DMS153 (cell line): ENCODE measurements around the gene HERC3.

Source experiments
- DNase-seq: peaks from one replicate; lab custom pipeline; 2025; lab: John Stamatoyannopoulos, UW

Gene HERC3

DNA sequence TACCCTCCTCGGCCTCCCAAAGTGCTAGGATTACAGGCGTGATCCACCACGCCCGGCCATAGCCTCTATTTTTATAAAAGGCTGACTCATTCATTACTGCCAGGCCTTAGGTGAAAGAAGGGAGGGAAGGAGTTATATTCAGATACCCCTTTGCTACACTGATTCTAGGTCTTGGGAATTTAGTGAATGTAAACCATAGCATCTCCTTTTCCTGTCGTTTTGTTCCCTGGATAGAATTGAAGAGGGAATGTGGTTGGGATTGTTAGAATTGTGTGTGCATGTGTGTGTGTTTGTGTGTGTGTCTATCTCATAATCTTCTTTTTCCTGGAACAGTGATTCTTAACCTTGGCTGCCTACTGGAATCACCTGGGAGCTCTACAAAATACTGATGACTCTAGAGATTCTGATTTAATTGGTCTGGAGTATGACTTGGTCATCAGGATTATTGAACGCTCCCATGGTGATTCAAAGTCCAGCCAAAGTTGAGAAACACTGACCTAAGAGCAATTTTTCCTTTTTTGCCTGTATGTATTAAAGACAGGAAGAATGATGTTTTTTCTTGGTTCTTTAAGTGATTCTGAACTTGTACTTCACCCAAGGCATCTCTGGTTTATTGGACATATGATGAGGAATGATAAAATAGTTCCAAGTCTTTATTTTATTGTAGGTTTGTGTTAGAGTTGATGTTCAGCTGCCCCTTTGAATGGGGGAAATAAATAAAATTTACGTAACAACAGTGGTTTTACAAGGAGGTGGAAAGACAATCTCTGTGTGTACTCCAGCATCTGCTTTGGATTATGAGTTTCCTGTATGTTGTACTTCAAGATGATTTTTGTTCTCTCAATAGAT, 68.4 kb downstream of the HERC3 start:
- no peak for DNase-seq

DNA sequence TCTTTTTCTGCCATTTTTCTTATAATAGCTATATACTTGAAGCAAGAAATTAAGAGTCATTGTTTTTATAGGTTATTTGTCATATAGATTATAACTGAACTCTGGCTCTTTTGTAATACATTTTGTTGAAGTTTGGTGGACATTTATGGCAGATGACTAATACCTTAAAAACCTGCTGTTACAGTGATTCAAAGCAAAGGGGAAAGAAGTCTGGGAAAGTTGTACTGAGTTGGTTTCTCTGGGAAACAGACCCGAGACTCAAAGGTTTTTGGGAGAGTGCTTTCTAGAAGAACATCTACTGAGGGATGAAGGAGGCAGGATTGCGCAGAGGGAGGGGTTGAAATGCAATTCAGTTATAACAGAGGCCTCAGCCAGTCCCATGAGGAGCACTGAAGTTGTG, 69.5 kb downstream of the HERC3 start:
- no peak for DNase-seq

DNA sequence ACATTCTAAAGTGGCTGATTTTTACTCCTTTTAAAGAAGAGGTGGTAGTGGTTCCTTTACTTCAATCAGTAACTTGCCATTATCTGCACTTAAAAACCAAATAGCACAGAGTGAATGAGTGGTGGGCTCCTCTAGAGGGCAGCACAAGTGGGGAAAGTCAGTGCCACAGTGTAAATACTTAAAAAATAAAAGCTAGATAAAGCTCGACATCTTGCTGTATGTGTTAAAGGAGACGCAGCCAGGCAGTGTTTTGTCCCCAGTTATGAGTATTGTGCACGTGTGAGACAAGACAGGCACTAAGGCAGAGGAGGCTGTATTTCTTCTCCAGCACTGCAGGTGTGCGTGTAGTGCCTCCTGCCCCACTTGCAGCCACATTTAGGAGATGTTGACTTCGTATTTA, 80.7 kb downstream of the HERC3 start:
- DNase-seq: no peak

DNA sequence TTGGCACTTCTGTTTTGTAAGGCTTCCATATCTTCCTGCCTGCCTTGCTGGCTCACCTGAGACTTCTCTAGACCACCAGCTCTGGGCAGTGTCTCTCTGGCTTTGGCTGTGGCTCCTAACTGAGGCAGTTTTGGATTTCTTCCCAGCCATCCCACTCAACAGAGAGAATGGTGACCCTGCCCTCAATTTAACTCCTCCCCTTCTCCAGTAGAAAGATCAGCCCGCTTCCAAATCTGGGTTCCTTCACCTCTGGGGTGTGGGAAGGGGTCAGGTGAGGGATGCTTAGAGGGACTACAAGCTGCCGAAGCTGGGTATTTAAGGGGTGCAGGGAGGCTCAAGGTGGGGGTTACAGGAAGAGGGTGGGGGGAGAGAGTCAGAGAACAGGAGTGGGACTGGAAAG, 81.6 kb downstream of the HERC3 start:
- DNase-seq: no peak

DNA sequence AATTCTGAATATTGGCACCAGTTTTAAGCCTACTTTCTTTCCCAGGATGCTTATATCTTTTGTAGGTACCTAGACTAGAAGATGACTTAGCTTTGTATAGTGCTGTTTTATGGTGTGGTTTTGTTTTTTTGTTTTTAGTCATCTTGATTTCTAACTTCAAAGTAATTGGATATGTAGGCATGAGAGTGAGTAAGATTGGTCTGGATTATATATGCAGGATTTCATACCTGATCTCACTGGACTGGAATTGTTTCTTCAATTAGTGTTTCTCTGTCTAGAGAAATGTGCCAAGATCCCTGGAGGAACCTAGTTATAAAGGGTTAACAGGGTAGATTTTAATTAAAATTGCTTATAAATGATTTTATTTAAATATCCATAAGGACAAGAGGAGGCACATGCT, 82.3 kb downstream of the HERC3 start:
- DNase-seq: no peak

DNA sequence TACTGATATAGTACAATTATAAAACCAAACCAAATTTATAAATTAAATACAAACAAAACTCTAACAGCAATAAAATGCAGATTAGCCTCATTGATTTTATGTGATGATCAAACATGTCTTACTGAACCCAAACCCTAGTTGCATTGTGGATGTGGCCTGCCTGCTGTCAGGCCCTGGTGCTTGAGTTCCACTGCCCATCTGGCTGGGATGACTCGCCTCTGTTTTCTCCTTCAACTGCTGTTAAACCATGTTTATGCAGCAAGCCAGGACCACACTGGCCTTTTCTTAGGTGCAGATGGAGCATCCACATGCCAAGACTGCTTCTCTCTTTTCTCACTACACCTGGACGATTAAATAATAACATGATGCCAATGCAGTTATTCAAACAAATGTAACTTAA, 82.7 kb downstream of the HERC3 start:
- DNase-seq: no peak

DNA sequence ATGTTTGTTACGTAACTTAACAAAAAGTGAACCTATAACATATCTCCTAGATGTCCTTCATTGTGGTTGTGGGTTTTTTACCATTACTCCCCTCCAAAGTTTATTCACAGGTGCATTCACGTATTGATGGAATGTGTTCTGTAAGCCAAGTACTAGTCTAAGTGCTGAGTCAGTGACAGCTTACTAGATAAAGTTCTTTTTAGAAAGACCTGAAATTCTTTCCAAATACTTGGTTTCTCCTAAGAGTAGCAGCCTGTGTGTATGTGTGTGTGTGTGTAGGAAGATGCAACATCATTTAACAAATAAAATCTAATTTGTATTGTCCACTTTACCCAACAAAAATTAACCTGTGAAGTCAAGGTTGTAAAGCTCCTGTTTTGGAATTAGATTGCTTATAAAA, 83.3 kb downstream of the HERC3 start:
- no peak for DNase-seq

DNA sequence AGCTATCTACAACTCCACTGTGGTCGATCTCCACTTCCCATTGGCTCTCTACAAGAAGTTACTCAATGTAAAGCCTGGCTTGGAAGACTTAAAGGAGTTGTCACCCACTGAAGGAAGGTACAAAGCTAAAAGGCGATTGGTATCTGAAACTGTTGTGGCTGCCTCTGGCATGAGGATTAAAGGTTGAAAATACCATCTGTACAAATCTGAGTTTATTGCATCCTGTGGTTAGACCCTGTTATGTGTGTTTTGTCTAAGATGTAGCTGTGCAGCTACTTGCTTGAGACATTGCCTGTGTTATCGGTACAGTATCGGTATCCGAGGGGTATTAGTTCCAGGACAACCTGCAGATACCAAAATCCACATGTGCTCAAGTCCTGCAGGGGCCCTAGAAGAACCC, 88.9 kb downstream of the HERC3 start:
- no peak for DNase-seq

DNA sequence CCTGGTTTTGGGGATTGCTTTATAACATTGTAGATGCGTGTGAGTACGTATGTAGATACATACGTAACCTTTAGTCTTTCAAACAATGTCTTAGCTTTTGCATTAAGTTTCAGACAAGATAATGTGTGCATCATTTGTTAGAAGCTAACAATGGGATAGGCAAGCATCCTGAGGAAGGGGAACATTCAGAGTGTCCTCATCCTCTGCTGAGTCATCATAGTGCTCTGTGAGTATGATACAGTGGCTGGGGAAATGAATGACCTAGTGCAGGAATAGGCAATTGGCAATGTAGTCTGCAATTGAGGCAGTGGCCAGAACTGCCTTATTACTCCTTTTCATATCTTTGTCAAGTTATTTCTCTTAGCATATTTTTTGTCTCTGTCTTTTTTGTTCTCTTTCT, 98.1 kb downstream of the HERC3 start:
- DNase-seq: no peak

DNA sequence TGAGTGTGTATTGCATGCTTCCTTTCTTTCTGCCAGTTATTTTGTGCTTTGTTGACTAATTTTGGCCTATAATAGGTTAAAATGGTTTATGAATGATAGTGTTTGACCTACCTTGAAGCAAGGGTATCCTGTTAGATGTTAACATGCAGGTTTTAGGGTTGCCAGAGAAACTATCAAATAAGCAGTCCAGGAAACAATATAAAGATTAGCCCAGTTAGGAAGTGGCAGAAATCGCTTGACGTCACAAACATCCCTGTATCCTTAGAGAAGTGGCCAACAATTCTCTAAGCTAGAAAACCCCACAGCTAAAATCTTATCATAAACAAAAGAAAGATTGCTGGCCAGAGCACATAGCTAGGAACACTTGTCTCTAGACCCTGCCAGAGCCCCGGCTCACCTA, 101.5 kb downstream of the HERC3 start:
- DNase-seq: no peak

DNA sequence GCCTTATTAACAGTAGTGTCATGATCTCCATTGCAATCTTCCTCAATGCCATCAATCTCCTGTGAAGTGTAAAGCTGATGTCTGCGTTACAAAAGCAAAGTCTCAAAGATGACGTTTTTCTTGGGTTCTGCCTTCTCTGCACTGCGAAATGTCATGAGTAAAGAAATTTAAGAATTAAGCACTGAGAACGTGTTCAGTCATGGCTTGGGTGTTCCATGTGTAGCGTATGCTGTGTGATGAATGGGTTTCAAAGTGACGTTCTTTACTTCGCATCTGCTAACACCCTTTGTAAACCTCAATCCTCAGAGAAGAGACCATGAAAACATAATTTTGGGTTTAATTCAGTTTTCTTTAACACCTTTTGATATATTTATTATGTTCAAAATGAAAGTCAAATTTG, 104.3 kb downstream of the HERC3 start:
- no peak for DNase-seq

DNA sequence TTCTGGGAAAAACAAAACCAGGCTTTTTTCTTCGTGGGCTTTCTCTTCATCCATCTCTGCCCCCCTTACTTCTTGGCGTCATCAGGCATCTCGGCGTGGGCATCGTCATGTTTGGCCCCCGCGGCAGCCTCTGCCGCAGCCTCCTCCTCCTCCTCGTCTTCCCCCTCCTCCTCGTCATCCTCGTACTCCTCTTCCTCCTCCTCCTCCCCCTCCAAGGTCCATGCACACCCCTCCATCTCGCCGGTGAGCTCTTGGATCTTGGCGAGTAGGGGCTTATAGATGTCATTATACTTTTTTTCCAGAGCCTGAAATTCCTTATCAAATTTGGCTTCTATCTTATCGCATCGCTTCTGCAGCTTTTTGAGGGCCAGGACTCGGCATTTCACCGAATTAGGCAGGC, 104.9 kb downstream of the HERC3 start:
- no peak for DNase-seq

DNA sequence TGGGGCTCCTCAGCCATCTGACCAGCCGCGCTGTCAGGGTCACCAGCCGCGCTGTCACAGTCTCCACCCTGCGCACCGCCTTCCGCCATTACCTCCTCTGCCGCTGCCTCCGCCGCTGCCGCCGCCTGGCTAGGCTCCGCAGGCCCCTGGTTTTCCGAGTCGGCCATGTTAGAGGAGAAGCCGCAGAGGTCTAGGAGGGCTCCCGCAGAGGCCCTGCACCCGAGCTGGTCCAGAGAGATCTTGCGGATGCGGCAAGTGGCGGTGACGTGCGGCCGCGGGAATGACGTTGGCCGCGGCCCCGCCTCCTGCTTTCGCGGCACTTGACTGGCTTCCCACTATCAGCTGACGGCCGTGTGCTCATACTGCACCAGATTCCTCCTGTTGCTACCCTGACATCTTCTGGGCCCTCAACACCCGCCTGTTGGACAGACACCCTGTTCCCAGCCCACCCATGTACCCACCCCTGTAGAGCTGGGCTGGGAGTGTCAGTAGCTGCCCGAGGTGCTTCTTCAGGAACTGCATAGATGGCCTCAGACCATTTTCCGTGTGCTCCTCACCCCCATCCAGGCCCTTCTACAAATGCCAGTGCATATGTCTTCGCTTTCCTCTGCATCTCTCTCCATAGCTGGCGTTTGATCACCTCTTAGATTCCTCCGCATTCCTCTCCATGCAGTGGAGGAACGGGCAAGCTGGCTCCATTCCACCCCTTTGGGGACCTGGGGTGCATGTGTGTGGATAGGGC, 105.5 kb downstream of the HERC3 start, which contains the start of gene NAP1L5:
TSS of gene NAP1L5 (minus strand) at position 242 of the 742 bp plus-strand sequence. CDS start at position 167, 75 bp downstream.
- peak; percentile 50 for DNase-seq

DNA sequence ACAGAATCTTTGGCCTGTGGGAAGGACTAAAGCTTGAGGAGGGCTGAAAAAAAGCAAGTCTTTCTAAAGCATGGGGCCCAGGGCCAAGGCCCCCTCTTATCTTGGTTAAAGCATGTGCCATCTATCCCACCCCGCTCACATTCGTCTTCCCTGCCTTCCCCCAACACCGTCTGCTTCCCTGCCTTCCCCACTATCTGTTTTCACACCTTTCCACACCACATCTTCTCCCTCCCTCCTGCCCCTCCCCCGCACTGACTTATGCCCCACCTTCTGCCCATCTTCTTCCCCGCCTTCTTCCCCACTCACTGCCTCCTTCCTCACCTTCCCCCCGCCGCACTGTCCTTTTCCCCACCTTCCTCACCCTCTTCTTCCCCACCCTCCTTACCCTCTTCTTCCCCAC, 106.2 kb downstream of the HERC3 start:
- DNase-seq: no peak

DNA sequence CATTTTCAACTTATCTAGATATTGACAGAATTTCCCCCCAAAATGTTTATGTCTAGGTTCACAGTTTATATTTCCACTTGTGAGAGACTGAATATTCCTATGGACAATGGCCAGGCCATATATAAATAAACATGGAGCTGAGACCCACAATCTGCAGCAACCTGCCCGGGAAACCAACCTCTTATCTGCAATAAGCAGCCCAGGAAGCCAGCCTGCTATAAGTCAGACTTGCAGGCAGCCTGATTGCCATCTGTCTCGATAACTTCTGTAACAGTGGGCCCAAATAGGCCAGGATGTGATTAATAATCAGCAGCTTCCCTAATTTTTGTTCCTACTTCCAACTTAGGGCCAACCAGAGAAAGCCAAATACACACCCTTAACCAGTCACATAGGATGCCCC, 110.5 kb downstream of the HERC3 start:
- no peak for DNase-seq

DNA sequence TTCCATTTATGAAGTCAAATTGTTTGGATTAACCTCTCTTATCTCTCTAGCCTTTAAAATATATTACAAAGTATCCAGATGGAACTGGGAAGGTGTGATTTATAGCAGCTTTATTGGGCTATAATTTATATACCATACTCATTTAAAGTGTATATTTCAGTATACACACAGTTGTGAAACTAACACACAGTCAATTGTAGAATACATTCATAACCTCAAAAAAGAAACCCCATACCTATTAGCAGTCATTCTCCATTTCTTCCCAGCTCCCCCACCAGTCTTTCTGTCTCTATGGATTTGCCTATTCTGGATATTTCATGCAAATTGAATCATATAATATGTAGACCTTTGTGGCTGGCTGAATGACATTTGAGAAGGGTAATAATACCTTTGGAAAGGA, 112.9 kb downstream of the HERC3 start:
- no peak for DNase-seq

DNA sequence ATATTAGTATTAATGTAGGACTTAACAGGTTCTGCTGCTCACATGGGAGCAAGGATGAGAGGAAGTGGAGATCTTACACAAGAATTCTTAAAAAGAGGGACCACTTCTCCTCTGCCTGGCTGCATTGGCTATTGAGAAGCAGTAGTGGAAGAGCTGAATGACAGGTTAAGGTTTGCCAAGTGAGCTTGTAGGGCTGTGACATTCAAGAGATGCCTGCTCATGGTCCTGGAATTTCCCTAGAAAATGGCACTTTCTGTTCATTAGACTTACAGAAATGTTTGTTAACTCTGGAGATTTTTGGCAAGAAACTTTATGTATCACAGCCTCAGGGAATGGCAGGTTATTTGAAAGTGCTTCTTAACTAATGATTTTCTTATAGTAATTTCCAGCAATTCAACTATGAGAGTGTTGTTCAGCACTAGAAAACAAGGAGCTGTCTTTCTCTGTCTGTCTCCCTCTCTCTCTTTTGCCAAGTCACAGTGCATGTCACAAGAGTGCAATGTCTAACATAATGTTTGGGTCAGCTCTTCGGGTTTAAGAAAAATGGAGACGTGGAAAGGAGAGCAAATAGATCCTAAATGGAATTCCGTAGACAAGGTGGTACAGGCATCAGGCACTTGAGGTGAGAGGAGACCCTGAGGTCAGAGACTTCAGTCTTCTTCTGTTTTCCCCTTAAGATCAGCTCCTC, 113.7 kb downstream of the HERC3 start:
- DNase-seq: no peak

DNA sequence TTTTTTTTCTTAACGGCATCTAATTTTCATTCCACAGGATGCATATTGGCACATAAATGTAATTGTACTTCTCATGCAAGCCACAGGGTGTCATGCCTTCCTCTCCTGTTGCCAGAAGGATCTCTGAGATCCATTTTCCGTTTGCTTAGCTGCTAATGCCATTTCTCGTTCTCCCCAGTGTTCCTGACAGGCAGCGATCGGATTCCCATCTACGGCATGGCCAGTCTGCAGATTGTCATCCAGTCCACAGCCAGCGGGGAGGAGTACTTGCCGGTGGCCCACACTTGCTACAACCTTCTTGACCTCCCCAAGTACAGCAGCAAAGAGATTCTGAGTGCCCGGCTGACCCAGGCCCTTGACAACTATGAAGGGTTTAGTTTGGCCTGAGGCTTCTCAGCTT, 114.3 kb downstream of the HERC3 start:
- peak; percentile 14 for DNase-seq

DNA sequence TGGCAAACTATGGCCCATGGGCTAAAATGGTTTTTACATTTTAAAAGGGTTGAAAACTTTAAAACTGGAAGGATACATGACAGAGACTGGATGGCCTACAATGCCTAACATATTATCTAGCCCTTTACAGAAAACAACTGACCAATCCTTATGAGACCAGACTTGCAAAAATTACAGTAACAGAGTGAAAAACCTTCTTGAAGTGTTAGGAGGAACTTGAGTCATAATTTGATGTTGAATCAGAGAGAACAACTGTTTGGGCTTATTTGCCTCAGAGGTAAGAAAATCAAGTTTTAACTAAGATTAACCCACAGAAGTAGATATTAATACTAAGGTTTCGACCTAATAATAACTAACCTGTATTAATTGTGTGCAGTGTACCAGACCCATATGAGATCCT, 117.7 kb downstream of the HERC3 start:
- no peak for DNase-seq

DNA sequence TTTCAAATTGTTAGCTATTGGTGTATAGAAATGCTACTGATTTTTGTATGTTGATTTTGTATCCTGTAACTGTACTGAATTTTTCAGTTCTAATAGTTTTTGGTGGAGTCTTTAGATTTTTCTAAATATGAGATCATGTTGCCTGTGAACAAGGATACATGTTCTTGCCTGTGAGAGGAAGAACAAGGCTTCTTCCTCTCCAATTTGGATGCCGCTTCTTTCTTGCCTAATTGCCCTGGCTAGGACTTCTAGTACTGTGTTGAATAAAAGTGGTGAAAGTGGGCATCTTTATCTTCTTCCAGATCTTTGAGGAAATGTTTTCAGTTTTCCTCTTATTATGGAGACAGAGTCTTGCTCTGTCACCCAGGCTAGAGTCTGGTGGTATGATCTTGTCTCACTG, 121.5 kb downstream of the HERC3 start:
- DNase-seq: no peak

DNA sequence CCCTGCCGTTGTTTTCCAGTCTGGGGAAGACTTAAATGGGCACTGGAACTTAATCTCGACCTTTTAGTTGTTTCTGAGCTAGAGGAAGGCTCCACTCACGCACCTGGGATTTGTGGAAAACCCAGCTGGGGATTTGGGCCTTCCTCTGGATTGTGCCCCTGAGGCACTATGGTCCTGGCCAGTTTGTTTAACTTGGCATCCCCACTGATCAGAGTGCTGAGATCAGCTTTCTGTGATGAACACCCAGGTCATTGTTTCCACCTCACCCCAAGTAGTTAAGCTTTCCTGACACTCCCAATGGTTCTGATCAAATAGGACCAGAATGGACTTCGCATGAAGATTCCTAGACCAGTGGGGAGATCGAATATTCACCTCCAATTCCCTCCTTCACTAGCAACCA, 125.8 kb downstream of the HERC3 start:
- no peak for DNase-seq

DNA sequence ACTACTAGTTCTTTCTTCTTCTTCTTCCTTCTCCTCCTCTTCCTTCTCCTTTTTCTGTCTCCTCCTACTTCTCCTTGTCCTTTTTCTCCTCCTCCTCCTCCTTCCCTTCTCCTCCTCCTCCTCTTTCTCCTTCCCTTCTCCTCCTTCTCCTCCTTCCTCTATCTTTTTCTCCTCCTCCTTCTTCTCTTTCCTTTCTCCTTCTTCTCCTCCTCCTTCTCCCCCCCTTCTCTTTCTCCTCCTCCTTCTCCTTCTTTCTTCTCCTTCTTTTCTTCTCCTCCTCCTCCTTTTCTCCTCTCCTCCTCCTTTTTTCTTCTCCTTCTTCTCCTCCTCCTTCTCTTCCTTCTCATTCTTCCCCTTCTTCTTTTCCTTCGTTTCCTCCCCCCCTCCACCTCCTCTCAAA, 127.1 kb downstream of the HERC3 start:
- no peak for DNase-seq
